Liver (tissue), 9 donors: Measurements from ENCODE around the gene CD247. TPM values are rescaled to one million over a fixed set of nuclear protein-coding genes. Genes with fewer than 3 reads are reported as not detected.

Experiments used
- DNase-seq: peaks from one replicate; pipeline ENCODE4 v3.0.0-alpha.2; 2017; ENCODE audit warnings: low spot score
- H3K27ac ChIP-seq, 2 donors: one replicate each; pipeline ENCODE4 v1.7.0; 2013; ENCODE audit warnings: inconsistent platforms in 2 of 2, low read length in 2 of 2, control low read depth in 1 of 2, low read depth in 1 of 2, mild to moderate bottlenecking in 1 of 2
- H3K27me3 ChIP-seq, 4 donors: one replicate each; pipeline versions ENCODE4 v1.6.1 to v1.7.0; 2013; ENCODE audit warnings: low read length in 3 of 4, inconsistent platforms in 1 of 4, mild to moderate bottlenecking in 1 of 4, moderate library complexity in 1 of 4; ENCODE audit not compliant: control insufficient read depth in 4 of 4, insufficient read depth in 4 of 4
- H3K36me3 ChIP-seq, 4 donors: one replicate each; pipeline versions ENCODE4 v1.6.1 to v1.7.0; 2013; ENCODE audit warnings: low read length in 3 of 4, mild to moderate bottlenecking in 3 of 4, low read depth in 1 of 4, moderate library complexity in 1 of 4; ENCODE audit not compliant: control insufficient read depth in 4 of 4, insufficient read depth in 3 of 4
- H3K4me1 ChIP-seq, 4 donors: one replicate each; pipeline versions ENCODE4 v1.6.1 to v1.7.0; 2013; ENCODE audit warnings: low read length in 3 of 4, mild to moderate bottlenecking in 3 of 4, moderate library complexity in 1 of 4; ENCODE audit not compliant: control insufficient read depth in 4 of 4, insufficient read depth in 4 of 4
- H3K4me3 ChIP-seq, 3 donors: one replicate each; pipeline versions ENCODE4 v1.6.1 to v1.7.0; 2013; ENCODE audit warnings: low read length in 3 of 3, control low read depth in 1 of 3, low read depth in 1 of 3, mild to moderate bottlenecking in 1 of 3
- H3K9ac ChIP-seq, 2 donors: one replicate each; pipeline ENCODE4 v1.7.0; 2013; ENCODE audit warnings: low read length in 2 of 2, mild to moderate bottlenecking in 2 of 2, moderate library complexity in 2 of 2, control low read depth in 1 of 2, low read depth in 1 of 2
- H3K9me3 ChIP-seq, 4 donors: one replicate each; pipeline versions ENCODE4 v1.6.1 to v1.7.0; 2013; ENCODE audit warnings: low read length in 3 of 4; ENCODE audit not compliant: control insufficient read depth in 4 of 4
- EGR1 ChIP-seq, 2 donors: IDR thresholded peaks; 2 replicates each; pipeline ENCODE4 v1.6.1; 2016 to 2018; ENCODE audit warnings: antibody characterized with exemption in 2 of 2, low read depth in 2 of 2
- FOXA1 ChIP-seq: IDR thresholded peaks from 2 replicates; pipeline ENCODE4 v1.6.1; 2016; ENCODE audit warnings: antibody characterized with exemption
- FOXA2 ChIP-seq: IDR thresholded peaks from 2 replicates; pipeline ENCODE4 v1.6.1; 2016; ENCODE audit warnings: antibody characterized with exemption
- GABPA ChIP-seq, 2 donors: IDR thresholded peaks in 1 of 2; conservative IDR thresholded peaks in 1 of 2; 2 replicates each; pipeline ENCODE4 v1.6.1; 2016; ENCODE audit warnings: antibody characterized with exemption in 2 of 2, mild to moderate bottlenecking in 1 of 2, moderate library complexity in 1 of 2
- HNF4A ChIP-seq, 2 donors: conservative IDR thresholded peaks; 2 replicates each; pipeline ENCODE4 v1.6.1; 2016; ENCODE audit warnings: antibody characterized with exemption in 2 of 2, mild to moderate bottlenecking in 2 of 2
- HNF4G ChIP-seq: IDR thresholded peaks from 2 replicates; pipeline ENCODE4 v1.6.1; 2016; ENCODE audit warnings: antibody characterized with exemption
- JUND ChIP-seq, 2 donors: IDR thresholded peaks; 2 replicates each; pipeline ENCODE4 v1.6.1; 2016; ENCODE audit warnings: antibody characterized with exemption in 2 of 2
- NR2F2 ChIP-seq: IDR thresholded peaks from 2 replicates; pipeline ENCODE4 v1.6.1; 2016; ENCODE audit warnings: antibody characterized with exemption
- RAD21 ChIP-seq, 2 donors: IDR thresholded peaks; 2 replicates each; pipeline ENCODE4 v1.6.1; 2016; ENCODE audit warnings: antibody characterized with exemption in 2 of 2, mild to moderate bottlenecking in 2 of 2
- RXRA ChIP-seq, 2 donors: IDR thresholded peaks; 2 replicates each; pipeline ENCODE4 v1.6.1; 2017 to 2018; ENCODE audit warnings: antibody characterized with exemption in 2 of 2, mild to moderate bottlenecking in 1 of 2
- SP1 ChIP-seq: IDR thresholded peaks from 2 replicates; pipeline ENCODE4 v1.6.1; 2018; ENCODE audit warnings: antibody characterized with exemption, mild to moderate bottlenecking
- TAF1 ChIP-seq: conservative IDR thresholded peaks from 2 replicates; pipeline ENCODE4 v1.6.1; 2016; ENCODE audit warnings: antibody characterized with exemption, mild to moderate bottlenecking
- YY1 ChIP-seq: IDR thresholded peaks from 2 replicates; pipeline ENCODE4 v1.6.1; 2016; ENCODE audit warnings: antibody characterized with exemption, mild to moderate bottlenecking
- WGBS: extraction: QIAGEN DNeasy Blood & Tissue Kit; methylation state at CpG from one replicate; pipeline ENCODE4 v1.1.7; 2013; 5-methylcytosine and 5-hydroxymethylcytosine counted together
- polyA plus RNA-seq, 2 donors: library from polyadenylated mRNA; stranded (reverse) in 1 of 2; unstranded in 1 of 2; fragments of 200-250 nt in 1 of 2; fragments of >200 nt in 1 of 2; fragmentation: Nextera tagmentation in 1 of 2; extraction: Ambion mirVana in 1 of 2; gene quantifications; one replicate each; pipeline versions ENCODE4 v1.2.1 to v1.2.3, GENCODE V29; 2013 to 2015
- total RNA-seq, 2 donors: library from RNA; depleted of rRNA; stranded (reverse); fragments of >200 nt; gene quantifications; one replicate each; pipeline ENCODE4 v1.2.3, GENCODE V29; 2014
- TF ChIP-seq, protein P1 (sequence below): IDR thresholded peaks from 2 replicates; pipeline ENCODE4 v1.6.1; 2016; ENCODE audit warnings: antibody characterized with exemption
- TF ChIP-seq, protein P2 (sequence below): IDR thresholded peaks from 2 replicates; pipeline ENCODE4 v1.6.1; 2016; ENCODE audit warnings: antibody characterized with exemption
- TF ChIP-seq, protein P3 (sequence below): fragments of 150-350 bp; IDR thresholded peaks from 2 replicates; pipeline ENCODE4 v1.5.1; 2017; ENCODE audit warnings: improper control_type of control experiment, low read depth, low read length; ENCODE audit not compliant: missing input control
- TF ChIP-seq, protein P4 (sequence below): IDR thresholded peaks from 2 replicates; pipeline ENCODE4 v1.6.1; 2016; ENCODE audit warnings: antibody characterized with exemption, mild to moderate bottlenecking
- TF ChIP-seq, protein P5 (sequence below): IDR thresholded peaks from 2 replicates; pipeline ENCODE4 v1.6.1; 2016; ENCODE audit warnings: antibody characterized with exemption
- donor health status: healthy.
- donor health status: healthy.
- donor health status: healthy.
- donor health status: healthy.
- donor health status: healthy.

The CD247 gene
- total and polyA plus RNA-seq, 4 donors, result 0.61 to 2.2 (median 1.6) TPM

DNA sequence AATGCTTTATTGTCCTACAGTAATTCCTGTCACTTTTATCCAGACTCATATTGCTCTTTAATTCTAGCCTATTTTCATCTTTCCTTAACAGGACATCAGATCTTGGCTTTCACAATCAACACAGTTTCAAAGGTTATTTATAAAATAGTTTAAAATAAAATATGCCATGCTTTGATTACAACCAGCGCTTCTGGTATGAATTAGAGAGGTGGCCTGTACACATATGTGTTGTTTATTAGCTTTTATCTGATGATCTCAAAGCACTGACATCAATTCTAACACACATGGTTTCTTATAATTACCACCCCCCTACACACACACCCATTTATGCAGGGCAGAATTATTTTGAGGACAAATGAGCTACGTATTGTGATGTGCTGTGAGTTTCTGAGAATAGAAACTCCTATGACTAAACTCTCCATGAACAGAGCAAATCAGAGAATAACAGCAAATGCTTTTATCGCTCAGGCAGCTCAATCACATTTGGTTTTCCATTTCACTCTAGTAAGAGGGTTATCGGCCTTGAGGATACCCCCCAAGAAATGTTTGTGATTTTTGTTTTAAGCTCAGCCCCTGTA, 18.0 kb downstream of the CD247 start:
- H3K4me1 ChIP-seq, result no peaks in the 10 kb centered on the region
- 87% methylated on average over 4 of the region's 4 CpGs for WGBS

DNA sequence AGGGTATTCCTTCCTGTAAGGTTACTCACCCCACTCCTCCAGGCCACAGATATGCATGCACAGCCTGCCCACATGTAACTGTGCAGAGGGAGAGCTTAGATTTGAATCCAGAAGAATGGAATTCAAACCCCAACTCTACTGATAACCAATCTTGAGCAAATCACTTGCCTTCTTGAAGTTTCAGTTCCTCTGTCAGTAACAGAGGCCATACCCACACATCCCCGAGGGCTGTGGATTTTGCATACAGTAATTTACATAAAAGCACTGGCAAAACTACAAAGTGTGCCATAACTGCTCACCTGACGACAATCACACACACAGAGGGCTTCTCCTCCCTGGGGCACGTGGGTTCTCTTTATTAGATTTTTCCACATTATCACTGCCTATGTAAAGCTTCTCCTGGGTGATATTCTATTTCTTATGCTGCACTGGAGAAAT, 18.6 kb downstream of the CD247 start:
- Histone ChIP-seq H3K36me3 (no peaks in the 10 kb centered on the region), H3K27me3 (peaks cover 0 to 7% (median 0%) of the 10 kb centered on the region in 4 donors), H3K4me1 (no peaks in the 10 kb centered on the region), H3K9ac (no peak overlapping the region), H3K9me3 (no peaks in the 10 kb centered on the region), H3K27ac (no peak overlapping the region), H3K4me3 (no peak overlapping the region)
- WGBS, result 84% methylated on average over 3 of the region's 3 CpGs
- TF ChIP-seq EGR1 (IDR thresholded peaks at IDR 0.05; ENCODE audit: low read depth in 2 of 2) (no peak), RAD21 (IDR thresholded peaks at IDR 0.05) (no peak), HNF4A (conservative IDR thresholded peaks at IDR 0.05) (no peak), TAF1 (no peak), YY1 (no peak), RXRA (IDR thresholded peaks at IDR 0.05) (no peak), GABPA (IDR thresholded peaks at IDR 0.05 in 1 of 2, conservative IDR thresholded peaks at IDR 0.05 in 1 of 2) (no peak), HNF4G (no peak), JUND (IDR thresholded peaks at IDR 0.05) (no peak), FOXA1 (no peak), NR2F2 (no peak), FOXA2 (no peak), SP1 (no peak)
- TF ChIP-seq, protein P1, sequence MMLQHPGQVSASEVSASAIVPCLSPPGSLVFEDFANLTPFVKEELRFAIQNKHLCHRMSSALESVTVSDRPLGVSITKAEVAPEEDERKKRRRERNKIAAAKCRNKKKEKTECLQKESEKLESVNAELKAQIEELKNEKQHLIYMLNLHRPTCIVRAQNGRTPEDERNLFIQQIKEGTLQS, result no peak
- TF ChIP-seq, protein P2, sequence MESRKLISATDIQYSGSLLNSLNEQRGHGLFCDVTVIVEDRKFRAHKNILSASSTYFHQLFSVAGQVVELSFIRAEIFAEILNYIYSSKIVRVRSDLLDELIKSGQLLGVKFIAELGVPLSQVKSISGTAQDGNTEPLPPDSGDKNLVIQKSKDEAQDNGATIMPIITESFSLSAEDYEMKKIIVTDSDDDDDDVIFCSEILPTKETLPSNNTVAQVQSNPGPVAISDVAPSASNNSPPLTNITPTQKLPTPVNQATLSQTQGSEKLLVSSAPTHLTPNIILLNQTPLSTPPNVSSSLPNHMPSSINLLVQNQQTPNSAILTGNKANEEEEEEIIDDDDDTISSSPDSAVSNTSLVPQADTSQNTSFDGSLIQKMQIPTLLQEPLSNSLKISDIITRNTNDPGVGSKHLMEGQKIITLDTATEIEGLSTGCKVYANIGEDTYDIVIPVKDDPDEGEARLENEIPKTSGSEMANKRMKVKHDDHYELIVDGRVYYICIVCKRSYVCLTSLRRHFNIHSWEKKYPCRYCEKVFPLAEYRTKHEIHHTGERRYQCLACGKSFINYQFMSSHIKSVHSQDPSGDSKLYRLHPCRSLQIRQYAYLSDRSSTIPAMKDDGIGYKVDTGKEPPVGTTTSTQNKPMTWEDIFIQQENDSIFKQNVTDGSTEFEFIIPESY, result no peak
- TF ChIP-seq, protein P3, sequence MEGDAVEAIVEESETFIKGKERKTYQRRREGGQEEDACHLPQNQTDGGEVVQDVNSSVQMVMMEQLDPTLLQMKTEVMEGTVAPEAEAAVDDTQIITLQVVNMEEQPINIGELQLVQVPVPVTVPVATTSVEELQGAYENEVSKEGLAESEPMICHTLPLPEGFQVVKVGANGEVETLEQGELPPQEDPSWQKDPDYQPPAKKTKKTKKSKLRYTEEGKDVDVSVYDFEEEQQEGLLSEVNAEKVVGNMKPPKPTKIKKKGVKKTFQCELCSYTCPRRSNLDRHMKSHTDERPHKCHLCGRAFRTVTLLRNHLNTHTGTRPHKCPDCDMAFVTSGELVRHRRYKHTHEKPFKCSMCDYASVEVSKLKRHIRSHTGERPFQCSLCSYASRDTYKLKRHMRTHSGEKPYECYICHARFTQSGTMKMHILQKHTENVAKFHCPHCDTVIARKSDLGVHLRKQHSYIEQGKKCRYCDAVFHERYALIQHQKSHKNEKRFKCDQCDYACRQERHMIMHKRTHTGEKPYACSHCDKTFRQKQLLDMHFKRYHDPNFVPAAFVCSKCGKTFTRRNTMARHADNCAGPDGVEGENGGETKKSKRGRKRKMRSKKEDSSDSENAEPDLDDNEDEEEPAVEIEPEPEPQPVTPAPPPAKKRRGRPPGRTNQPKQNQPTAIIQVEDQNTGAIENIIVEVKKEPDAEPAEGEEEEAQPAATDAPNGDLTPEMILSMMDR, result no peak
- TF ChIP-seq, protein P4, sequence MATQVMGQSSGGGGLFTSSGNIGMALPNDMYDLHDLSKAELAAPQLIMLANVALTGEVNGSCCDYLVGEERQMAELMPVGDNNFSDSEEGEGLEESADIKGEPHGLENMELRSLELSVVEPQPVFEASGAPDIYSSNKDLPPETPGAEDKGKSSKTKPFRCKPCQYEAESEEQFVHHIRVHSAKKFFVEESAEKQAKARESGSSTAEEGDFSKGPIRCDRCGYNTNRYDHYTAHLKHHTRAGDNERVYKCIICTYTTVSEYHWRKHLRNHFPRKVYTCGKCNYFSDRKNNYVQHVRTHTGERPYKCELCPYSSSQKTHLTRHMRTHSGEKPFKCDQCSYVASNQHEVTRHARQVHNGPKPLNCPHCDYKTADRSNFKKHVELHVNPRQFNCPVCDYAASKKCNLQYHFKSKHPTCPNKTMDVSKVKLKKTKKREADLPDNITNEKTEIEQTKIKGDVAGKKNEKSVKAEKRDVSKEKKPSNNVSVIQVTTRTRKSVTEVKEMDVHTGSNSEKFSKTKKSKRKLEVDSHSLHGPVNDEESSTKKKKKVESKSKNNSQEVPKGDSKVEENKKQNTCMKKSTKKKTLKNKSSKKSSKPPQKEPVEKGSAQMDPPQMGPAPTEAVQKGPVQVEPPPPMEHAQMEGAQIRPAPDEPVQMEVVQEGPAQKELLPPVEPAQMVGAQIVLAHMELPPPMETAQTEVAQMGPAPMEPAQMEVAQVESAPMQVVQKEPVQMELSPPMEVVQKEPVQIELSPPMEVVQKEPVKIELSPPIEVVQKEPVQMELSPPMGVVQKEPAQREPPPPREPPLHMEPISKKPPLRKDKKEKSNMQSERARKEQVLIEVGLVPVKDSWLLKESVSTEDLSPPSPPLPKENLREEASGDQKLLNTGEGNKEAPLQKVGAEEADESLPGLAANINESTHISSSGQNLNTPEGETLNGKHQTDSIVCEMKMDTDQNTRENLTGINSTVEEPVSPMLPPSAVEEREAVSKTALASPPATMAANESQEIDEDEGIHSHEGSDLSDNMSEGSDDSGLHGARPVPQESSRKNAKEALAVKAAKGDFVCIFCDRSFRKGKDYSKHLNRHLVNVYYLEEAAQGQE, result no peak
- TF ChIP-seq, protein P5, sequence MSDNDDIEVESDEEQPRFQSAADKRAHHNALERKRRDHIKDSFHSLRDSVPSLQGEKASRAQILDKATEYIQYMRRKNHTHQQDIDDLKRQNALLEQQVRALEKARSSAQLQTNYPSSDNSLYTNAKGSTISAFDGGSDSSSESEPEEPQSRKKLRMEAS, result no peak
- no peak for DNase-seq

More for the DNA sequence above, 18.0 kb downstream of the CD247 start:
- H3K36me3 ChIP-seq, result no peaks in the 10 kb centered on the region
- H3K27me3 ChIP-seq, result peaks cover 0 to 7% (median 0%) of the 10 kb centered on the region in 4 donors
- H3K27ac ChIP-seq, result no peak overlapping the region
- DNase-seq, result no peak
- H3K9ac ChIP-seq, result no peak overlapping the region
- H3K9me3 ChIP-seq, result no peaks in the 10 kb centered on the region
- TF ChIP-seq, protein P3, result no peak
- TF ChIP-seq NR2F2 (no peak), HNF4A (conservative IDR thresholded peaks at IDR 0.05) (no peak), TAF1 (no peak)
- TF ChIP-seq, protein P5, result no peak
- no peak overlapping the region for H3K4me3 ChIP-seq
